ENCODE measurements around the gene TTC7B. TPM values are rescaled to one million over a fixed set of nuclear protein-coding genes. Genes with fewer than 3 reads are reported as not detected.
A peak's percentile ranks its signal among the peaks of the same experiment; 100 is the strongest.

TTC7B gene
- total RNA-seq, 4 donors from 2014 or later: 19.1 to 87.6 (median 22.1) TPM

DNA sequence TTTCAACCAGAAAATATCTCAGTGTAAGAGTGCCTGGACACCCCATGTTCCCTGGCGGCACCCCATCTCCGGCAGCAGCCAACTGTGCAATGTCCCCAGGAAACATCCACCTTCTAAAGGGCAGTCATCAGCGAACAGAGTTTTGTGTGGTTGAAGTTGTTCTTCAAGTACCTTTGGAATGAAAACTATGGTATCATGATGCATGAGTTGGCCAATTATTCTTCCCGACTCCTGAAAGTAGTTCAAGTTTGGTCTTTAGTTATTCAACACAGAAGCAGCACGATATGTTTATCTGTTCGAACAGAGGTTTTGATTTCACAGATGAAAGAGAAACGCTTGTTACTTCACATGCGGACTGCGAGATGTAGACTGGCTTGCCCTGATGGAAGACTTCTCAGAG is 21.1 kb upstream of the TTC7B start:
- Histone ChIP-seq H3K9me3 (no peaks in the 10 kb centered on the region), H3K4me3 (replicated peaks in 1 of 3) (no peak overlapping the region), H3K4me1 (peaks cover 0 to 5% of the 10 kb centered on the region in 2 donors), H3K27ac (no peak overlapping the region), H3K27me3 (no peaks in the 10 kb centered on the region), H3K36me3 (no peaks in the 10 kb centered on the region)
- WGBS, 2 donors: 35 to 45% methylated on average over 9 of the region's 9 CpGs
- peak in 1 of 2 donors; percentile 19 for DNase-seq
- intact Hi-C loops (cut with DNase I): no loop called here
- no peak for TF ChIP-seq POLR2A (IDR thresholded peaks at IDR 0.05)
- TF ChIP-seq, protein P1, sequence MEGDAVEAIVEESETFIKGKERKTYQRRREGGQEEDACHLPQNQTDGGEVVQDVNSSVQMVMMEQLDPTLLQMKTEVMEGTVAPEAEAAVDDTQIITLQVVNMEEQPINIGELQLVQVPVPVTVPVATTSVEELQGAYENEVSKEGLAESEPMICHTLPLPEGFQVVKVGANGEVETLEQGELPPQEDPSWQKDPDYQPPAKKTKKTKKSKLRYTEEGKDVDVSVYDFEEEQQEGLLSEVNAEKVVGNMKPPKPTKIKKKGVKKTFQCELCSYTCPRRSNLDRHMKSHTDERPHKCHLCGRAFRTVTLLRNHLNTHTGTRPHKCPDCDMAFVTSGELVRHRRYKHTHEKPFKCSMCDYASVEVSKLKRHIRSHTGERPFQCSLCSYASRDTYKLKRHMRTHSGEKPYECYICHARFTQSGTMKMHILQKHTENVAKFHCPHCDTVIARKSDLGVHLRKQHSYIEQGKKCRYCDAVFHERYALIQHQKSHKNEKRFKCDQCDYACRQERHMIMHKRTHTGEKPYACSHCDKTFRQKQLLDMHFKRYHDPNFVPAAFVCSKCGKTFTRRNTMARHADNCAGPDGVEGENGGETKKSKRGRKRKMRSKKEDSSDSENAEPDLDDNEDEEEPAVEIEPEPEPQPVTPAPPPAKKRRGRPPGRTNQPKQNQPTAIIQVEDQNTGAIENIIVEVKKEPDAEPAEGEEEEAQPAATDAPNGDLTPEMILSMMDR (IDR thresholded peaks at IDR 0.05): no peak

DNA sequence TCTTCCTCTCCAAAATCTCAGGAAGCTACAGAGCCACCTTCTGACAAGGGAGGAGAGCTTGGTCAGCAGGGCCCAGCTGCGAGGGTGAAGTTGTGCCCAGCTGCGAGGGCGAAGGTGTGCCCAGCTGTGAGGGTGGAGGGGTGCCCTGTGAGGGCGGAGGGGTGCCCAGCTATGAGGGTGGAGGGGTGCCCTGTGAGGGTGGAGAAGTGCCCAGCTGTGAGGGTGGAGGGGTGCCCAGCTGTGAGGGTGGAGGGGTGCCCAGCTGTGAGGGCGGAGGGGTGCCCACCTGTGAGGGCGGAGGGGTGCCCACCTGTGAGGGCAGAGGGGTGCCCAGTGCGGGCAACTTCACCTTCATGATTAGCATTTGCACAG is 20.4 kb upstream of the TTC7B start:
- DNase-seq: no peak
- Histone ChIP-seq H3K36me3 (no peaks in the 10 kb centered on the region), H3K27ac (no peak overlapping the region), H3K27me3 (no peaks in the 10 kb centered on the region), H3K4me3 (replicated peaks in 1 of 3) (no peak overlapping the region), H3K9me3 (no peaks in the 10 kb centered on the region), H3K4me1 (peaks cover 0 to 5% of the 10 kb centered on the region in 2 donors)
- 83 to 88% methylated on average over 5 to 7 of the region's 7 CpGs for WGBS, 2 donors
- intact Hi-C loops (cut with DNase I): no loop called here
- no peak for TF ChIP-seq POLR2A (IDR thresholded peaks at IDR 0.05)
- TF ChIP-seq, protein P1 (IDR thresholded peaks at IDR 0.05): no peak

DNA sequence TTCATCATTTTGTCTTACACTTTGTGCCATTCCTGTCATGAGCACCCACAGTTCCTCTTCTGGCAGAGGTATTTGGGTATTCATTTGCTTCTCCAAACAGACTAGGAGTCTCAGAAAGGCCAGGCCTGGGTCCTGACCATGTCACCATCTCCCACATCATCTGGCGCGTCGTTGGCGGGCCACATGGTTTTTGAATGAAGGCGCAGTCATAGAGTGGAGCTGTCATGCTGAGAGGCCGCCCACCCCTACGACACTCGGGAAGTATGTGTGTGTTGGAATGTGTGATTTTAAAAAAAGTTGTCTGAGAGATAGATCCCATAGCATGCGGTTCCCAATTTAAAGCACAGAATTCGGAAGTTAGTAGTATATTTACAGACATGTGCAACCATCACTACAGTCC is 15.6 kb upstream of the TTC7B start:
- H3K9me3 ChIP-seq: no peaks in the 10 kb centered on the region
- H3K4me3 ChIP-seq (replicated peaks in 1 of 3): no peak overlapping the region
- TF ChIP-seq, protein P1 (IDR thresholded peaks at IDR 0.05): no peak
- no peak for TF ChIP-seq POLR2A (IDR thresholded peaks at IDR 0.05)
- DNase-seq: no peak
- intact Hi-C loops (cut with DNase I): no loop called here
- H3K36me3 ChIP-seq: no peaks in the 10 kb centered on the region
- no peaks in the 10 kb centered on the region for H3K27me3 ChIP-seq
- 92 to 93% methylated on average over 10 of the region's 10 CpGs for WGBS, 2 donors
- no peak overlapping the region for H3K27ac ChIP-seq
- H3K4me1 ChIP-seq: peaks cover 5 to 7% of the 10 kb centered on the region in 2 donors

DNA sequence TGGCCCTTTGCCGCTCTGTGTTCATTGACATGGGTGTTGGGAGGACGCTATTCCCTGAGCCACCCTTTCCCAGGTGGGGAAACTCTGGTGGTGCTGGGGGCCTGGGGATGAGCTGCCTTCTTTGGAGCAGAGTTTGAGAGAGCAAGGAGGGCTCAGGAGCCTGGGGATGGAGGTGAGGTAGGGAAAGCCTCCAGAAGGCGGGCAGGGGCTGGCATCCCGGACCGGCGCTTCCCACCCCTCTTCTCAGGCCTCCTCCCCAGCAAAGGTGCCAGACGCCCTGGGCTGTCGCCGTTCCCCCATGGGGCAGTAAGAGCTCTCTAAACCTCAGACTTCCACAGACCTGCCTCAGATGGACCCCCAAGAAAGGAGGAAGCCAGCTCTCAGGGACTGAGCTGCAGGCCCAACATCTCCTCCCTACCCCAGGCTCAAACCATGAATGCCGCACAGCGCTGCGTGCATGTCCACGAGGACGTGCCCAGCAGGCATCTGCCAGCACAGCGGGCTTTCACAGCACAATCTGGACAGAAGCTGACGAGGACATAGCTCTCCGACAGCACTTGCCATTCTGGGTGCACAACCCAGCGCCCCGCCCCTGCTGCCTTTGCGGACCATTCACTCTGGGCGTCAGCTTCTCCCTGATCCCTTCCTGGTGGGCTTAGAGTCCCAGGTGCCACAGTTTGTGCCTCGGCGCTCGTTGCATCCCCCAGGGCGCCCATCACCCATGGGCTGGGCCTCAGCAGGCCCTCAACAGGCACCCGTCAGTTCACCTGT is 14.9 kb upstream of the TTC7B start:
- WGBS, 2 donors: 87 to 93% methylated on average over 16 to 21 of the region's 26 CpGs
- no peak overlapping the region for H3K27ac ChIP-seq

DNA sequence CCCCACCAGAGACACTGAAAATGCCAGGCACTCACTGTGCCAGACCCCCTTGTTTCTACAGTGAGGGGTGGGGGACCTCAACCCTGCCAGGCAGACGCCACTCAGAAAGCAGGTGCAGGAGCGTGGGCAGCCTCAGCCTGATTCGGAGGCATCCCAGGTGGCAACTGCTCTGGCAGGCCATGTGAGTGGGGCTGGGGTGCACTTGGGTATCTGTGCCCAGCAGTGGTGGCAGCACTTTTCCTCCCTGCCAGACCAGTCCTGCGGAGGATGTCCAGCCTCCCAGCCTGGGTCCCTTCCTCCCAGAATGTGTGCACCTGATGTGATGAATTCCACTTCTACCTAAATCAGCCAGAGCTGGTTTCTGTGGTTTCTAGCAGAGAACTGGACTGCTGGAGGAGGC is 13.4 kb upstream of the TTC7B start:
- Histone ChIP-seq H3K36me3 (no peaks in the 10 kb centered on the region), H3K4me1 (peaks cover 5 to 7% of the 10 kb centered on the region in 2 donors), H3K27me3 (no peaks in the 10 kb centered on the region), H3K9me3 (no peaks in the 10 kb centered on the region), H3K4me3 (replicated peaks in 1 of 3) (no peak overlapping the region), H3K27ac (no peak overlapping the region)
- no peak for DNase-seq
- intact Hi-C loops (cut with DNase I): no loop called here
- TF ChIP-seq, protein P1 (IDR thresholded peaks at IDR 0.05): no peak
- TF ChIP-seq POLR2A (IDR thresholded peaks at IDR 0.05): no peak
- WGBS, 2 donors: 84 to 93% methylated on average over 3 to 4 of the region's 4 CpGs

More for the DNA sequence above, 14.9 kb upstream of the TTC7B start:
- Histone ChIP-seq H3K27me3 (no peaks in the 10 kb centered on the region), H3K36me3 (no peaks in the 10 kb centered on the region), H3K4me3 (replicated peaks in 1 of 3) (no peak overlapping the region), H3K9me3 (no peaks in the 10 kb centered on the region), H3K4me1 (peaks cover 5 to 7% of the 10 kb centered on the region in 2 donors)
- DNase-seq: no peak
- intact Hi-C loops (cut with DNase I): no loop called here
- TF ChIP-seq, protein P1 (IDR thresholded peaks at IDR 0.05): no peak
- TF ChIP-seq POLR2A (IDR thresholded peaks at IDR 0.05): no peak
